HG03045 (cell line): ENCODE data around the gene PLEKHA7.
"Not testable (repeated sequence)": the region's sequence is repeated elsewhere in the genome, so short reads cannot be mapped to it uniquely, and the experiment has no call there.

Experiments used
- ATAC-seq: cut with Tn5 transposase; IDR thresholded peaks from one replicate; pipeline ENCODE4 v1.9.1; 2021; ENCODE audit warnings: mild to moderate bottlenecking, moderate library complexity; ENCODE audit not compliant: unreplicated experiment

Gene PLEKHA7, protein sequence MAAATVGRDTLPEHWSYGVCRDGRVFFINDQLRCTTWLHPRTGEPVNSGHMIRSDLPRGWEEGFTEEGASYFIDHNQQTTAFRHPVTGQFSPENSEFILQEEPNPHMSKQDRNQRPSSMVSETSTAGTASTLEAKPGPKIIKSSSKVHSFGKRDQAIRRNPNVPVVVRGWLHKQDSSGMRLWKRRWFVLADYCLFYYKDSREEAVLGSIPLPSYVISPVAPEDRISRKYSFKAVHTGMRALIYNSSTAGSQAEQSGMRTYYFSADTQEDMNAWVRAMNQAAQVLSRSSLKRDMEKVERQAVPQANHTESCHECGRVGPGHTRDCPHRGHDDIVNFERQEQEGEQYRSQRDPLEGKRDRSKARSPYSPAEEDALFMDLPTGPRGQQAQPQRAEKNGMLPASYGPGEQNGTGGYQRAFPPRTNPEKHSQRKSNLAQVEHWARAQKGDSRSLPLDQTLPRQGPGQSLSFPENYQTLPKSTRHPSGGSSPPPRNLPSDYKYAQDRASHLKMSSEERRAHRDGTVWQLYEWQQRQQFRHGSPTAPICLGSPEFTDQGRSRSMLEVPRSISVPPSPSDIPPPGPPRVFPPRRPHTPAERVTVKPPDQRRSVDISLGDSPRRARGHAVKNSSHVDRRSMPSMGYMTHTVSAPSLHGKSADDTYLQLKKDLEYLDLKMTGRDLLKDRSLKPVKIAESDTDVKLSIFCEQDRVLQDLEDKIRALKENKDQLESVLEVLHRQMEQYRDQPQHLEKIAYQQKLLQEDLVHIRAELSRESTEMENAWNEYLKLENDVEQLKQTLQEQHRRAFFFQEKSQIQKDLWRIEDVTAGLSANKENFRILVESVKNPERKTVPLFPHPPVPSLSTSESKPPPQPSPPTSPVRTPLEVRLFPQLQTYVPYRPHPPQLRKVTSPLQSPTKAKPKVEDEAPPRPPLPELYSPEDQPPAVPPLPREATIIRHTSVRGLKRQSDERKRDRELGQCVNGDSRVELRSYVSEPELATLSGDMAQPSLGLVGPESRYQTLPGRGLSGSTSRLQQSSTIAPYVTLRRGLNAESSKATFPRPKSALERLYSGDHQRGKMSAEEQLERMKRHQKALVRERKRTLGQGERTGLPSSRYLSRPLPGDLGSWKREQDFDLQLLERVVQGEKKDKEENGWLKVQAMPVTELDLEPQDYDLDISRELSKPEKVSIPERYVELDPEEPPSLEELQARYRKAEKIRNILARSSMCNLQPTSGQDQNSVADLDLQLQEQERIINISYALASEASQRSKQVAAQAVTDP

DNA sequence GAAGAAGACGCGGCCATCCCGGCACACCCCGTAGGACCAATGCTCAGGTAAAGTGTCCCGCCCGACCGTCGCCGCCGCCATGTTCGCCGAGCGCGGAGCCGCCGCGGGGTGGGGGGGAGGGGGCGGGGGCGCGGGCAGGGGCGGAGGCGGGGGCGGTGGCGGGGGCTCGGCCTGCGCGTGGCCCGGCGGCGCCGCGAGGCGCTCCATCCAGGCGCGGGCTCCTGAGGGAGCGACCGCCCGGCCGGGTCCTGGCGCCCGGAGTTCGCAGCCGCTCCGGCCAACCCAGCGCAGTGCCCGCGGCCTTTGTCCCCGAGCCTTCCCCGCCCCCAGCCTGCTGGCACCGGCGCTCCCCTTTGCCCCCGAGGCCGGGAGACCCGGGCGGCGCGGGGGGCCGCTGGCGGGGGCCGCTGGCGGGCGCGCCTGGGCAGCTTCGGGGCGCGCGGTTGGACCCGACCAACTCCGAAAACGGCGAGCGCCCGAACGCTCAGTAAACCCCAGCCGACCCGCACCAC is at the start of gene PLEKHA7:
TSS of gene PLEKHA7 (minus strand) at position 94 of the 512 bp plus-strand sequence. CDS start at position 81, 13 bp downstream.
- ATAC-seq = no peak

DNA sequence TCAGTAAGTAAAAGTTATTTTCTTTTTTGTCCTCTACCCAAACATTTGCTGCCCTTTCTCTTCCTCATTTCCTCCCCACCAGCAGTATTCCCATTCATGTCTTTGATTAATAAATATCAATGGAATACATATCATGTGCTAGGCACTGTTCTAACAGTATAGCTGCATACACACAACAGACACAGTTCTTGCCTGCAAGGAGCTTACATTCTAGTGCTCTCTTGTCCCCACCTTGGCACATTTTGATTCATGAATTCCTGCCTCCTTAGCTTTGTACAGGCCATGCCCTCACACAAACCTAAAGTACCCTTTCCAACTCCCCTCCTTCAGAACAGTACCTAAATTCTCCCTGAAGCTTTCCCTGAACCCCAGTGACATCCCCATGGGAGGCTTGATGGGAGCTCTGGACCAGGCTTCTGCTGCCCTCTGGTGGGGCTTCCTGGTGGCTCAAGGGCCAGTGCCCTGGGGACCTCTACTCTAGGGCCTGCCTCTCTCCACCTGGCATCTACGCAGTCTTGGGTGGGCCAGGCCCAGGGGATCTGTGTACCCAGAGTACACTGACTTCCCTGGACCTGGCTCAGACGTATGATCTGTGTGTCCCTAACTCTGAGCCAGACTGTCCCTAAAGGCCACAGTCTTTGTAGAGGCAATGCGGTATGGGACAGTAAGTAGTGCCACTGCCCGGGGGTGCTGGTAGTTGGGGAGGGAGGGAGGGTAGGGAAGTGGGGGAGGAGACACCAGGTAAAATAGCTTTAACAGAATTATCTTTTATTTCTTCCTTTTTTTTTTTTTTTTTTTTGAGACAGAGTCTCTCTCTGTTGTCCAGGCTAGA is 49.2 kb upstream of the PLEKHA7 start:
- ATAC-seq = no peak

DNA sequence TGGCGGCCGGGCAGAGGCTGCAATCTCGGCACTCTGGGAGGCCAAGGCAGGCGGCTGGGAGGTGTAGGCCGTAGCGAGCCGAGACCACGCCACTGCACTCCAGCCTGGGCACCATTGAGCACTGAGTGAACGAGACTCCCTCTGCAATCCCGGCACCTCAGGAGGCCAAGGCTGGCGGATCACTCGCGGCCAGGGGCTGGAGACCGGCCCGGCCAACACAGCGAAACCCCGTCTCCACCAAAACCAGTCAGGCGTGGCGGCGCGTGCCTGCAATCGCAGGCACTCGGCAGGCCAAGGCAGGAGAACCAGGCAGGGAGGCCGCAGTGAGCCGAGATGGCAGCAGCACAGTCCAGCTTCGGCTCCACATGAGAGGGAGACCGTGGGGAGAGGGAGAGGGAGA is 36.9 kb upstream of the PLEKHA7 start:
- not testable (repeated sequence) for ATAC-seq

DNA sequence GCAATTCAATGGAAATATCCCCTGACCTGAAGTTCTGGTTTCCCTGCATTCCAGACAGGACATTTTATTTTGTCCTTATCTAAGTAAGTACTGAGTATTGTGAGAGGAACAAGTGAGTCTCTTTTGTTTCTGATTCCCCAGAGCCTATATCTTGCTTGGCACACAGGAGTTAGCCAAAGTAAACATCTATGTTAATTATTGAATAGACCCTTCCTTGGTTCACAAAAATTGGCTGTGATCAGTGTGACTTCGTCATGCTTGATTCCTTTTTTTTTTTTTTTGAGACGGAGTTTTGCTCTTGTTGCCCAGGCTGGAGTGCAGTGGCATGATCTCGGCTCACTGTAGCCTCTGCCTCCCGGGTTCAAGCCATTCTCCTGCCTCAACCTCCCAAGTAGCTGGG is 34.3 kb upstream of the PLEKHA7 start:
- ATAC-seq = not testable (repeated sequence)

DNA sequence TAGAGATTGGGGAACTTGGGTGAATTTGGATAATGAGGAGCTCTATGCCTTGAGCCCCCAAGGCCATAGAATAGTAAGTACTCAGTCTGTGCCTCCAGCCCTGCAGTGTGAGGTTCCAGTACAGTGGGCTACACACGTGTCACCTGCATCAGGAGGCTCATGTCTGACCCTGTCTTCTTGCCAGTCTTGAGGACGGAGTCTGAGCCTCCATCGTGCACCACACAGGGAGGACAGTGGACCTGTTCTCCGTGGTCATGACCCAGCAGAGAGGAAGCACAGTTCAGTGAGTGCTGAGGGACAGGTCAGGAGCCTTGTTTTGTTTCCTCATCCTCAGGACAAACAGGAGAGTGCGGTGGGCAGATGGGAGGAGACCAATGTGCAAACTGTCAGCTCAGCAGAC is 32.5 kb upstream of the PLEKHA7 start:
- ATAC-seq = no peak

DNA sequence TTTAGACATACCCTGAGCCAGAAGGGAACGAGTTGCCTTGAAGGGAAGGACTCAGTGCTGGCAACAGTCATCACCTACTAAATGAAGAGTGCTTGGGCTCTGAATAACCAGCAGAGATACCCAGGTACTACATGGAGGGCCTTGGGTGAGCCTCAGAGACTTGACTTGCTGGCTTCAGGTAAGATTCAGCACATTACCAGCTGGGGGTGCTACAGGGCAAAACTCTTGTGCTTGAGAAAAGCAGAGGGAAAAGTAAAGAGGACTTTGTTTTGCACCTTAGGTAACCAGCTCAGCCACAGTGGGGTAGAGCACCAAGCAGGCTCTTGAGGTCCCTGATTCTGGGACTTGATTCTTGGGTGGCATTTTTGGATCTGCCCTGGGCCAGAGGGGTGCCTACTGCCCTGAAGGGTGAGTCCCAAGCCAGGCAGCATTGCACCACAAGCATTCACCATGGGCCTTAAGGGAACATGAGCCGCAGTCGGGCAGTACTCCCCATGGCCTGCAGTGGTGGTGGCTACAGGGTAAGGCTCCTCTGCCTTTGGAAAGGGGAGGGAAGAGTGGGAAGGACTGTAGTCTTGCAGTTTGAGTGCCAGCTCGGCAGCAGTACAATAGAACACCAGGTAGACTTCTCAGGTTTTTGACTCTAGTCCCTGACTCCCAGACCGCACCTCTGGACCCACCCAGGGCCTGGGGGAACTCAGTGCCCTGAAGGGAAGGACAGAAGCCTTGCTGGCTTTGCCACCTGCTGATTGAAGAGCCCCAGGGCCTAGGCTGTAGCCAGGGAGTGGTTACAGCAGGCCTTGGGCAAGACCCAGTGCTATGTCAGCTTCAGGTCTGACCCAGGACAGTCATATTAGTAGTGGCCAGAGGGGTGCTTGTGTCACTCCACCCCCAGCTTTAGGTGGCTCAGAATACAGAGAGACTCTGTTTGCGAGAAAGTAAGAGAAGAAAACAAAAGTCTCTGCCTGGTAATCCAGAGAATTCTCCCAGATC is 22.7 kb upstream of the PLEKHA7 start:
- no peak for ATAC-seq

DNA sequence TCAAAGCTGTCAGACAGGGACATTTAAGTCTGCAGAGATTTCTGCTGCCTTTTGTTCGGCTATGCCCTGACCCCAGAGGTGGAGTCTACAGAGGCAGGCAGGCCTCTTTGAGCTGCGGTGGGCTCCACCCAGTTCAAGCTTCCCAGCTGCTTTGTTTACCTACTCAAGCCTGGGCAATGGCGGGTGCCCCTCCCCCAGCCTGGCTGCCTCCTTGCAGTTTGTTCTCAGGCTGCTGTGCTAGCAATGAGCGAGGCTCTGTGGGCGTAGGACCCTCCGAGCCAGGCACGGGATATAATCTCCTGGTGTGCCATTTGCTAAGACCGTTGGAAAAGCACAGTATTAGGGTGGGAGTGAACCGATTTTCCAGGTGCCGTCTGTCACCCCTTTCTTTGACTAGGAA is 19.8 kb upstream of the PLEKHA7 start:
- not testable (repeated sequence) for ATAC-seq

DNA sequence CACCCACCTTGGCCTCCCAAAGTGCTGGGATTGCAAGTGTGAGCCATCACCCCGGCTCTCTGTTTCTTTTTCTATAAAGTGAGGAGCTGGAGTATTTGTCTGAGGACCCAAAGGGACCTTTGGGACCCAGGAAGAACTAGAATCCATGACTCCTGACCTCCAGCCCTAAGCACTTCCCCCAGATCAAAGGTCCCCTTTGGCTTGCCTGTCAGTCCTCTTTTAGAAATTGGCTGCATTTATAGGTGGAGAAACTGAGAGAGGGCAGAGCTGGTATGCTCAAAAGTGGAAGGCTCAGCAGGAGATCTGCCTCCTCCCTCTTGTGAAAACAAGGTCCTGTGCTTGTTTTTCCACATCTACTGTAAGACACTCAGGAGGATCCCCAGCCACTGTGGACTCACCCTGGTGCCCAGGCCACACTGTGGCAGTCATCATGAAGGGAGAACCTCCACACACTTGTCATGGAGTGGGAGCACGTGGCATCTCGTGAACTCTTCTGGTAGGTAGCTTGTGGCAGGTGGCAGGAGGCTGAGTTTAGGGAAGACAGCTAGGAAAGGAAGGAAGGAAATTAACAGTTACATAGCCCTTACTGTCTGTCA is 12.4 kb upstream of the PLEKHA7 start:
- ATAC-seq = no peak

DNA sequence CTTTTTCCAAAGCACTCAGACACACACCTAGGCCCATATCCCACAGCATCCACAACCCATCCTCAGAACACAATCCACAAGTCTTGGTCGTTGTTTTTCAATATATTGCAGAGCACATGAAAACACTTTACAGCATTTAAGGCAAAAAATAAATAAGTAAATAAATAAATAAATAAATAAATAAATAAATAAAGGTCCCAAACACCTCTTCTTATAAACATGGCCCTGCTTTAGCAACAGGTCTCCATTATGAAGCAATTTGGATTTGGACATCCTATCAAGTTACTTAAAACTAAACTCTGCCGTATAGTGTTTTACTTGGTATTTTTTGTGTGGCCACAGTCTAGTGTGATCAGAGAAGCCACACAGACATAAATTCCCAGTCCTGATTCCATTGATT is 10.7 kb upstream of the PLEKHA7 start:
- ATAC-seq = no peak

DNA sequence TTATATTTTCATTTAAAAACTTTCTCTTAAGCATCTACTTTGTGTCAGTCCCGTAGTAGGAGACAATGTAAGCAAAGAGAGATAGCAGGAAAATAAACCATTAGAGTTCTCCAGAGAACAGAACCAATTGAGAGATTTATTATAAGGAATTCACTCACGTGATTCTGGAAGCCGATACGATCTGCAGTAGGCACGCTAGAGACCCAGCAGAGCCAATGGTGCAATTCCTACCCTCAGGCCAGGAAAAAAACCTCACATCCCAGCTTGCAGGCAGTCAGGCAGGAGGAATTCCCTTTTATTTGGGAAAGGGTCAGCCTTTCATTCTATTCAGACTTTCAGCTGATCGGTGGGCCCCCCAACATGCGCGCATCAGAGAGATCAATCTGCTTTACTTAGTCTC is 7.3 kb upstream of the PLEKHA7 start:
- ATAC-seq = no peak

DNA sequence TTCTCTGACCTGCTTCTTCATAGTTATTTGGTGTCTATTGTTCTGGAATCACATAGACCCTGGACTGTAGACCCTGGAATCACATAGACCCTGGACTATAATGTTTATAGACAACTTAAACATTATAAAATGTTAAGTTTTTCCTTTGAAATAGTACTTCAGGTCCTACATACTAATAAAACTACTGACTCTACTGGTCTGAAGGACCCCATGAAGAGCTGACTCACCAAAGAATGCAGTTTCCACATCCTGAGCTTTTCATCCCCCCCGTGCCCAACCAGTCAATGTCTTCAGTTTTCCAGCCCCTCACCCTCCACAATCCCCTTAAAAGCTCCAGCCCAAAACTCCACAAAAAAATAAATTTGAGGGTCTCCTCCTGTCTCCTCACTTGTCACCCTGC is 6.6 kb upstream of the PLEKHA7 start:
- no peak for ATAC-seq

DNA sequence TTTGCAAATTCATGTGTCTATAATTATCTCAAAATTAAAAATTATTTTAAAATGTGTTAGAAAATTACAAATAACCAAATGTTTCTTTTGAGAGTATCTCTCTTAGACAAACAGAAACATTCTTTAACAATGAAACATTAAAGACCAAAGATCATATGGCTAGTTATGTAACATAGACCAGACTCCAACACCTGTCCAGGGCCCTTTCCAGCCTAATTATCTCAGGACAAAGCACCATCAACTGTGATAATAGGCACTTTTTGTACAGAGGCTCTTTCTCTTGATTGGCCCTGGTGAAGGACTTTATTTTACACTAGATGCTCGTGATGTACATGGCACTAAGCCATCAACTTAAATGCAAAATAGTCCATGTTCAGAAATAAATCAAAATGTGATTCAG is 5.0 kb upstream of the PLEKHA7 start:
- no peak for ATAC-seq

DNA sequence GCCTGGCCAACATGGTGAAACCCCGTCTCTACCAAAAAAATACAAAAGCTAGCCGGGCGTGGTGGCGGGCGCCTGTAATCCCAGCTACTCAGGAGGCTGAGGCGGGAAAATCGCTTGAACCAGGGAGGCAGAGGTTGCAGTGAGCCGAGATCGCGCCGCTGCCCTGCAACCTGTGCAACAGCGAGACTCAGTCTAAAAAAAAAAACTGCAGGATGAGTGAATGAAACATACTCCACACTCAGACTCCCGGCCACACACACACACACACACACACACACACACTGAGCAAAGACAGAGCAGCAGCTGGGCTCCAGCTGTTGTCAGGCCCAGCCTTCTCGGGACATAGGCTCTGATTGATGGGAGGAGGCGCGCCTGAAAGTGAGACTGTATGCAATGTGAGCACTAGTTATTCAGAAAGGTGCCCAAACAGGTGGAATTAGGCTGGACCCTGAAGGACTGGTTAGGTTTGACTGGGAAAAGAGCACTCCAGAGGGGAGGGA is 1.5 kb upstream of the PLEKHA7 start:
- ATAC-seq = no peak

DNA sequence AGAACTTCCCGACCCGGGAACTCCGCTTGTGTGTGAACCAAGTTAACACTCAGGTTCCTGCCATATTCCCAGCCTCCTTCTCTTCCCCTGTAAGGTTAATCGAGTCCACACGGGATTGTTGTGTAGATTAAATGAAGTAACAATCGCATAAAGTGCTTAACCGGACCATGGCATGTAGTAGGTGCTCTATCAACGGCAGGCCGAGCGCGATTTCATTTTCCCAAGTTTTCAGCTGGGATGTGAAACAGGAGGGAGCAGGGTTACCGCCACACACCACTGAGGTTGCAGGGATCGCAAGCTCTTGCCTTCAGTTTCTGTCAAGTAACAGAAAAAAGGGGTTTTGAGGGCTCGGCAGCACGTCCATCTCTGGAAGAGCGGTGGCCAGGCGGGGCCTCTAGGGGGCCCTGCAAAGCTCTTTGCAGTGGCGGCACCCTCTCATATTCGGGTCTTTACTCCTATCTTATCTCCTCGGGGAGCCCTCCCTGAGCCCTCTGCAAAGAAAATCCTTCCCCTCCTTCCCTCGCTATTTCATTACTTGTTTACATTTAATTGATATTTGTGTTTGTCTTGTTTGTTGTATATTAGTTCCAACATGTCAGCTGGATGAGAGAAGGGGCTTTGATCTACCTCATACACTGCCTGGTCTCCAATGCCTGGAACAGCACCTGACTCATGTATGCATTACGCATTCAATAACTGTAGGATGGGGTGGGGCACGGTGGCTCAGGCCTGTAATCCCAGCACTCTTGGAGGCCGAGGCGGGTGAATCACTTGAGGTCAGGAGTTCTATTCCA is 816 bp upstream of the PLEKHA7 start:
- ATAC-seq = no peak

DNA sequence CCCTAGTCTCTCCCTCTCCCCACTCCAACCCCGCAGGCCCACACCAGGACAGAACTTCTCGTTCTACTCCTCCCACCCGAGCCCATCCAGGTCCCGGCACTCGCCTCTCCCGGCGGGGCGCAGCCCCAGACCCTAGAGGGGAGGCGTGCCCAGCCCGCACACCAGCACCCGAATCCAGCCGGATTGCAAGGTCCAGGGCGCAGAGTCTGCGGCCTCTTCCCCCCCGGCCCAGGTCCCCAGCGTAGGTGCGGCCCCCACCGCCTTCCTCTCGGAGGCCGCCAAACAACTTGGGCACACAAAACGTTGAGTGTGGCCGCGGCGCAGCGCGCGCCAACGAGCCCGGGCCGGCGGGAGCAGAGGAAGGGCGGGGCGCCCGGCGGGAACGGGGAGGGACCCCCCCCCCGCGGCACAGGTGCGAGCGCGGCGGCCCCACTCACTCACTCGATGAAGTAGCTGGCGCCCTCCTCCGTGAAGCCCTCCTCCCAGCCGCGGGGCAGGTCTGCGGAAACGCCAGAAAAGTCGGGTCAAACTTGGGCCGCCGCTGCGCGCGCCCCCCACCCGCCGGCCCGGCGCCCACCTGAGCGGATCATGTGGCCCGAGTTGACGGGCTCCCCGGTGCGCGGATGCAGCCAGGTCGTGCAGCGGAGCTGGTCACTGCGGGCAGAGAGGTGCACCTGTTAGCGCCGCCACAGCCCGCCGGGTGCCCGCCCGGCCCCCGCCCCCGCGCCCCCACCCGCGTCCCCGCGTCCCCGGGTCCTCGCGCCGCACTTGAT is 480 bp downstream of the PLEKHA7 start:
- ATAC-seq = no peak

DNA sequence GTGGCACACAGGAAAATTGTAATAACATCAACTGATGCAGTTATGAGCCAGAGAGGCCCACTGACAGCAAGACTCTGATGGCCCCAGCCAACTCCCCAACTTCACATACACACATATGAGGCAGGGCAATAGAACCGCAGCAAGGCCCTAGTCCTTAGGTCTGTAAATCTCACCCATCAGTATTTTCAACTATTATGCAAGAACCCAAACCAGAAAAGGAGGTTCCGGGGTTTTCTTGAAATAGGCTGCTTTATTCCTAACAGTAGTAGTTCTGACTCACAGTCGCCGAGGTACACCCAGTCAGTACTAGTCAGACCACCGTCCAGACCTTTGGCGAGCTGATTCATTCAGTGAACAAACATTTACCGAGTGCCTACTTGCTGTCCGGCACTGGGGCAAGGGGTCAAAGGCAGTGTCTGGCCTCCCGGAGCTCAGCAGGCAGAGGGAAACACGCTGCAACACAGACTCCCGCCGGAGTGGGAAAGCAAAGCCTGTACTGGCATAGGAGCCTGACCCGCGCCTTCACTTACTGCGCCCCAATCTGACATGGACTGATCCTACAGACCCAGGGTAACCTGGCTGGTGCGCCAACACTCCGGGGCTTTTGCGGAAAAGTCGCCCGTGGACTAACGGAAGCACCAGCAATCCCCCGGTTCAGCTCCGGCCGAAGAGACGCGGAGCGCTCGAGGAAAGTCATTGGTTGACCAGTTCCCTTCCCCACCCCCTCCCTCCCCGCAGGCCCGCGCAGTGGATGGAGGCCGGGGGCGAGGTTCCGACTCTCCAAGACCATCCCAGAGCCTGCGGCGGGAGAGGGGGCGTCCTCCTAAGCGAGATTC is 1.3 kb downstream of the PLEKHA7 start:
- no peak for ATAC-seq
